Measurements from ENCODE around the gene MAS1L. TPM values are rescaled to one million over a fixed set of nuclear protein-coding genes. Genes with fewer than 3 reads are reported as not detected.

The MAS1L gene
- total RNA-seq, 1 donor from 2014 or later = not detected

DNA sequence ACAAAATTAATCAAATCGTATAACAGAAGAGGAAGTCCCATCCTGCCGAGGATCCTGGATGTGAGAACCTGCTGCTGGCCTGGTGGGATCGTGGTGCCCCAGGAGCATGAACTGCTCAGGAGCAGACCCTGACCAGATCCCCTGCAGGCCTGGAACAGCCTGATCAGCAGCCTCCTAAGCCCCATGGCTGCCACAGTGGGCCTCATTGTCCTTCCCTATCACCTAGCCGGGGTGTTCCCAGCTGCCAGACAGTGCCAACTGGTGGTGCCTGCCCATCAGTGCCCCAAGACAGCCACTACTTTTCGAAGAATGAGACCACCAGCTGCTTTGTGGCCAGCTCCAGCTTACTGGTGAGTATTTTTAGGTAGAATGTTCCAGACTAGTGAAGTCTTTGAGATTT, 19.6 kb upstream of the MAS1L start:
- no peaks in the 10 kb centered on the region for H3K27me3 ChIP-seq
- H3K9me3 ChIP-seq = no peaks in the 10 kb centered on the region
- no peak overlapping the region for H3K4me3 ChIP-seq
- TF ChIP-seq CTCF (IDR thresholded peaks at IDR 0.05) (no peak), POLR2A (IDR thresholded peaks at IDR 0.05) (no peak), POLR2AphosphoS5 (IDR thresholded peaks at IDR 0.05; ENCODE audit: insufficient read depth in 1 of 2, low read depth in 1 of 2) (no peak)
- intact Hi-C loops (cut with DNase I) = no loop called here
- no peak overlapping the region for H3K27ac ChIP-seq
- no peaks in the 10 kb centered on the region for H3K4me1 ChIP-seq
- H3K36me3 ChIP-seq = no peaks in the 10 kb centered on the region
- DNase-seq (ENCODE audit: extremely low spot score in 2 of 2) = peak in 1 of 2 donors; percentile 77

GRCh38 chr6:29506446-29507067, 18.8 kb upstream of the MAS1L start:
- peak in 1 of 2 donors; percentile 84 for DNase-seq (ENCODE audit: extremely low spot score in 2 of 2)
- intact Hi-C loops (cut with DNase I) = no loop called here

GRCh38 chr6:29505808-29506207, 18.1 kb upstream of the MAS1L start:
- Histone ChIP-seq H3K9me3 (no peaks in the 10 kb centered on the region), H3K27ac (no peak overlapping the region), H3K27me3 (no peaks in the 10 kb centered on the region), H3K4me3 (no peak overlapping the region), H3K36me3 (no peaks in the 10 kb centered on the region), H3K4me1 (no peaks in the 10 kb centered on the region)
- intact Hi-C loops (cut with DNase I) = no loop called here
- DNase-seq (ENCODE audit: extremely low spot score in 2 of 2) = peak in 1 of 2 donors; percentile 62
- TF ChIP-seq POLR2AphosphoS5 (IDR thresholded peaks at IDR 0.05; ENCODE audit: insufficient read depth in 1 of 2, low read depth in 1 of 2) (no peak), POLR2A (IDR thresholded peaks at IDR 0.05) (no peak), CTCF (IDR thresholded peaks at IDR 0.05) (no peak)

More at GRCh38 chr6:29506446-29507067, 18.8 kb upstream of the MAS1L start:
- H3K27me3 ChIP-seq = no peaks in the 10 kb centered on the region
- TF ChIP-seq CTCF (IDR thresholded peaks at IDR 0.05) (no peak), POLR2A (IDR thresholded peaks at IDR 0.05) (no peak), POLR2AphosphoS5 (IDR thresholded peaks at IDR 0.05; ENCODE audit: insufficient read depth in 1 of 2, low read depth in 1 of 2) (no peak)
- no peak overlapping the region for H3K27ac ChIP-seq
- H3K4me3 ChIP-seq = no peak overlapping the region
- H3K9me3 ChIP-seq = no peaks in the 10 kb centered on the region
- no peaks in the 10 kb centered on the region for H3K36me3 ChIP-seq
- H3K4me1 ChIP-seq = no peaks in the 10 kb centered on the region

DNA sequence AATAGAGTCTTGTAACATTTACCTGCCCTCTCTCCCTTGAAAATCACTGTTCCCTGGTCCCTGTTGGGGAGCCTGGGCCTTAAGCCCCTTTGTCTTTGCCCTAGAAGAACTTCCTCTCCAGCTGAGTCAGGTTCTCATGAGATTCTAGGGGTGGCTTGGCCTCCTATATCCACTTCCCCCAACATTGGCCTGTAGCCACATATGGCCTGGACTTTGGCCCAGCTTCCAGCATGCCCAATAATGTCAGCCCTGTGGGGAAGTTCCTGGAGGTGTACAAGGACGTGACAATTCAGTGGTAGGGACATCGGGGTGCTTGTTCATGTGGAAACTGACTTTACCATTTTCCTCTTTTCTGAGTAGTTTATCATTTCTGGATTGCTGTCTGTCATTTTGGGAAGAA, 17.2 kb upstream of the MAS1L start:
- intact Hi-C loops (cut with DNase I) = no loop called here
- no peaks in the 10 kb centered on the region for H3K4me1 ChIP-seq
- no peaks in the 10 kb centered on the region for H3K9me3 ChIP-seq
- no peak overlapping the region for H3K4me3 ChIP-seq
- TF ChIP-seq POLR2AphosphoS5 (IDR thresholded peaks at IDR 0.05; ENCODE audit: insufficient read depth in 1 of 2, low read depth in 1 of 2) (no peak), POLR2A (IDR thresholded peaks at IDR 0.05) (no peak), CTCF (IDR thresholded peaks at IDR 0.05) (no peak)
- H3K27me3 ChIP-seq = no peaks in the 10 kb centered on the region
- no peaks in the 10 kb centered on the region for H3K36me3 ChIP-seq
- no peak for DNase-seq (ENCODE audit: extremely low spot score in 2 of 2)
- no peak overlapping the region for H3K27ac ChIP-seq

GRCh38 chr6:29502597-29502996, 14.8 kb upstream of the MAS1L start:
- Histone ChIP-seq H3K27me3 (no peaks in the 10 kb centered on the region), H3K4me3 (no peak overlapping the region), H3K27ac (no peak overlapping the region), H3K4me1 (no peaks in the 10 kb centered on the region), H3K9me3 (no peaks in the 10 kb centered on the region), H3K36me3 (no peaks in the 10 kb centered on the region)
- DNase-seq (ENCODE audit: extremely low spot score in 2 of 2) = no peak
- intact Hi-C loops (cut with DNase I) = no loop called here
- TF ChIP-seq CTCF (IDR thresholded peaks at IDR 0.05) (no peak), POLR2A (IDR thresholded peaks at IDR 0.05) (no peak), POLR2AphosphoS5 (IDR thresholded peaks at IDR 0.05; ENCODE audit: insufficient read depth in 1 of 2, low read depth in 1 of 2) (no peak)

Measured in vagina (tissue), 2 donors.